Activated naive CD4-positive, alpha-beta T cell treated with anti-CD3 and anti-CD28 coated beads, Interleukin-2, amount 10 ng/mL, durations not matched to agents 7 days and 5 days (primary cell): ENCODE results near the gene MREG.
A peak's percentile ranks its signal among the peaks of the same experiment; 100 is the strongest.
"Not testable (repeated sequence)": the region's sequence is repeated elsewhere in the genome, so short reads cannot be mapped to it uniquely, and the experiment has no call there.

ENCODE experiments used
- CTCF ChIA-PET: fragments of 350-600 bp; sonication (Branson Sonifier 250); formaldehyde crosslinking; loops from one replicate; lab custom pipeline; 2021; ENCODE audit warnings: antibody characterized with exemption; lab: Charles Lee
- DNase-seq: peaks from one replicate; pipeline ENCODE4 v3.0.0-alpha.2; 2020
- H3K27ac Mint-ChIP-seq: one replicate; pipeline ENCODE4 v1.8.0; 2021; ENCODE audit warnings: mild to moderate bottlenecking, moderate library complexity, mixed read lengths
- H3K27me3 Mint-ChIP-seq: one replicate; pipeline ENCODE4 v1.8.0; 2021; ENCODE audit warnings: mild to moderate bottlenecking, mixed read lengths
- H3K36me3 Mint-ChIP-seq: one replicate; pipeline ENCODE4 v1.8.0; 2021; ENCODE audit warnings: mixed read lengths
- H3K4me1 Mint-ChIP-seq: one replicate; pipeline ENCODE4 v1.8.0; 2021; ENCODE audit warnings: mixed read lengths
- H3K4me3 Mint-ChIP-seq: one replicate; pipeline ENCODE4 v1.8.0; 2021; ENCODE audit warnings: mild to moderate bottlenecking, moderate library complexity, mixed read lengths
- H3K9me3 Mint-ChIP-seq: one replicate; pipeline ENCODE4 v1.8.0; 2021; ENCODE audit warnings: mixed read lengths

Gene MREG

DNA sequence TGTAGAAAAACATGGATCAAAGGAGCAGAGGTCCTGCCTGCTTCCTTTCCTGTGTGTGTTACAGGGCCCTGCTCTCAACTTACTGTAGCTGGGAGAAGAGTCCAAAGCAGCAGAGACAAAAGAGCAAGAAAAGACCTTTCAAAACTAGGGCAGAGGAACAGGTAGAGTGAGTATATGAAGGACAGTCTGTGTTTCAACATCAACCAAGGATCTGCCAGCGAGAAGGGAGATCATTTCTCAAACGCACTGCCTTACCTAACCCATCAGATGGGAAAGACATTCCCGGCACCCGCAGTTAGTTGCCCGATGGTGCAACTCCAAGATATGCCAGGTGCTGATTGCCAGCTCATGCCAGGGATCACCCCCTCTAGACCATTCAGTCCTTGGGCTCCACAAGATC lies 41.7 kb downstream of the MREG start:
- CTCF ChIA-PET, result no interaction called here
- Mint-ChIP-seq H3K36me3 (peaks cover 34% of the 10 kb centered on the region), H3K9me3 (peaks cover 5% of the 10 kb centered on the region), H3K27me3 (no peaks in the 10 kb centered on the region), H3K27ac (no peak overlapping the region), H3K4me1 (peaks cover 19% of the 10 kb centered on the region), H3K4me3 (no peak overlapping the region)
- DNase-seq, result no peak

DNA sequence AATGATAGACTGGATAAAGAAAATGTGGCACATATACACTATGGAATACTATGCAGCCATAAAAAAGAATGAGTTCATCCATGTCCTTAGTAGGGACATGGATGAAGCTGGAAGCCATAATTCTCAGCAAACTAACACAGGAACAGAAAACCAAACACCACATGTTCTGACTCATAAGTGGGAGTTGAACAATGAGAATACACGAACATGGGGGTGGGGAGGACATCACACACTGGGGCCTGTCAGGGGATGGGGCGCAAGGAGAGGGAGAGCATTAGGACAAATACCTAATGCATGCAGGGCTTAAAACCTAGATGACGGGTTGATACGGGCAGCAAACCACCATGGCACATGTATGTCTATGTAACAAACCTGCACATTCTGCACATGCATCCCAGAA lies 42.5 kb downstream of the MREG start:
- H3K4me1 Mint-ChIP-seq, result peaks cover 25% of the 10 kb centered on the region
- CTCF ChIA-PET, H3K9me3 Mint-ChIP-seq, DNase-seq, H3K27me3 Mint-ChIP-seq, H3K4me3 Mint-ChIP-seq, H3K27ac Mint-ChIP-seq: not testable (repeated sequence)
- H3K36me3 Mint-ChIP-seq, result peaks cover 34% of the 10 kb centered on the region

DNA sequence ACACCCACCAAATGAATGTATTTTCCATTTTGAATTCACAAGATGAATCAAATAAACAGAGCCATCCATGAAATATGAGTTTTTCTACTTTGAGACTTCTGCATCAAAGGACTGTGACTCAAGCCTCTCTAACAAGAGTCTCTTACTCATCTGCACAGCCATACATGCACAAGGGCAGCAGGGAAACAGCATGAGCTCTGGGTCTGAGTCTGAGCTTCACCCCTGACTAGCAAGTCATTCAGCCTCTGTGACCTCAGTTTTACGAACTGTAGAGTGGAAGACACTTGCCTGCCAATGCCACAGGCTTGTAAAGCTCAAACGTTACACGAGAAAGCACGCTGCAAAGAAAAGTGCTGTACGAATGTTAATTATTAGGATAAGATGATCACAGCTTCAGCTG lies 42.9 kb downstream of the MREG start:
- no peak overlapping the region for H3K4me3 Mint-ChIP-seq
- H3K9me3 Mint-ChIP-seq, result peaks cover 5% of the 10 kb centered on the region
- H3K36me3 Mint-ChIP-seq, result peaks cover 34% of the 10 kb centered on the region
- CTCF ChIA-PET, result no interaction called here
- peaks cover 29% of the 10 kb centered on the region for H3K4me1 Mint-ChIP-seq
- DNase-seq, result no peak
- H3K27ac Mint-ChIP-seq, result no peak overlapping the region
- H3K27me3 Mint-ChIP-seq, result no peaks in the 10 kb centered on the region

DNA sequence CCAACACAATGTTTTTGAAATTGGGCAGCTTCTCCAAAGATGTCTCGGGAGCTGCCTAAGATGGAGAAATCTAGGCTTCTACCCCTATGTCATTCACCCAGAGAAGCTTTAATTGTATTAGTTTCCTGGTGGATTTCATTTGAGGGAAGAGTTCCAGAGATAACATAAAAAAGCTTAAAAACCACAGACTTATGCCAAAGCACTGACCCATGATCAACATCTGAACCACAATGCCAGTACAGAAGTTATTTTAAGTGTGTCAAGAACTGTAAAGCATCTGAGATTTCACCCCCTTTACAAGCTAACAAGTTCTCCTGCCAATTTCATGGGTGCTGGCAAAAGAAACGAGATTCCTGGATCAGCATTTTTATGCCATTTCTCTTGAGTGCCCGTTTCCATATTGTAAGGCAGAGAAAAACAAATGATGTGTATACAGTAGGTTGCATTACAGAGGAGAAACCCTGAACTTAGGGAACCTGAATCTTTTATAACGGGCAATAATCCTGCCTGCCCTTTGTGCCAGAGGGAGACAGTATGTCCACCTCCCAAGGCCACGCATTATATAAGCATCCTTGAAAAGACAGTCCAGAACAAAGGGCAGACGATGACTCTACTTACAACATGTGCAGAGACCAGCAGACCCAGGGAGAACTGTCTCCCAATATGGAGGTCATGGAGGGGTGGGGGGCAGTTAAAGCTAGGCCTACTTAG lies 44.1 kb downstream of the MREG start:
- no peaks in the 10 kb centered on the region for H3K27me3 Mint-ChIP-seq
- CTCF ChIA-PET, result interaction anchor here (1.0 to 2.0 kb wide), 3 partner anchors 19 to 46 kb away, joined by 3 to 5 read pairs (median 3); no protein-coding TSS in a partner anchor
- peaks cover 37% of the 10 kb centered on the region for H3K36me3 Mint-ChIP-seq
- H3K4me3 Mint-ChIP-seq, result no peak overlapping the region
- no peak overlapping the region for H3K27ac Mint-ChIP-seq
- peaks cover 41% of the 10 kb centered on the region for H3K4me1 Mint-ChIP-seq
- peaks cover 5% of the 10 kb centered on the region for H3K9me3 Mint-ChIP-seq
- DNase-seq, result no peak

DNA sequence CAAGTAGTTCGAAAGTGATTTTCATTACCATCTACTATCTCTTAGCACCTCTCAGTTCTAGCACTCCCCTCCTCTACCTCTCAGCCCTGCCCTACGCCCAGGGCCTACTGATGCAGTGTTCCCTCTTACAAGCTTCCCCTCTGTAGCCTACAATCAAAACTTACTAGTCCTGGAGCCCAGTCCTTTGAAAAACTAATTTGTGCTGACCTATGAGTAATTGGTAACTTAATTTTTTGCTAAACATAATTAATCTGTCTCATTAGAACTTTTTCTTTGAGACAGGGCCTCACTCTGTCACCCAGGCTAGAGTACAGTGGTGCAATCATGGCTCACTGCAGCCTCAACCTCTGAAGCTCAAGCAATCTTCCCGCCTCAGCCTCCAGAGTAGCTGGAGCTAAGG lies 44.9 kb downstream of the MREG start:
- no peak overlapping the region for H3K4me3 Mint-ChIP-seq
- peaks cover 36% of the 10 kb centered on the region for H3K36me3 Mint-ChIP-seq
- no peaks in the 10 kb centered on the region for H3K27me3 Mint-ChIP-seq
- CTCF ChIA-PET, result interaction anchor here (1.0 to 2.0 kb wide), 3 partner anchors 18 to 47 kb away, joined by 3 to 5 read pairs (median 3); no protein-coding TSS in a partner anchor
- H3K9me3 Mint-ChIP-seq, result peaks cover 5% of the 10 kb centered on the region
- H3K4me1 Mint-ChIP-seq, result peaks cover 42% of the 10 kb centered on the region
- DNase-seq, result no peak
- H3K27ac Mint-ChIP-seq, result peak overlapping the region; percentile 80

DNA sequence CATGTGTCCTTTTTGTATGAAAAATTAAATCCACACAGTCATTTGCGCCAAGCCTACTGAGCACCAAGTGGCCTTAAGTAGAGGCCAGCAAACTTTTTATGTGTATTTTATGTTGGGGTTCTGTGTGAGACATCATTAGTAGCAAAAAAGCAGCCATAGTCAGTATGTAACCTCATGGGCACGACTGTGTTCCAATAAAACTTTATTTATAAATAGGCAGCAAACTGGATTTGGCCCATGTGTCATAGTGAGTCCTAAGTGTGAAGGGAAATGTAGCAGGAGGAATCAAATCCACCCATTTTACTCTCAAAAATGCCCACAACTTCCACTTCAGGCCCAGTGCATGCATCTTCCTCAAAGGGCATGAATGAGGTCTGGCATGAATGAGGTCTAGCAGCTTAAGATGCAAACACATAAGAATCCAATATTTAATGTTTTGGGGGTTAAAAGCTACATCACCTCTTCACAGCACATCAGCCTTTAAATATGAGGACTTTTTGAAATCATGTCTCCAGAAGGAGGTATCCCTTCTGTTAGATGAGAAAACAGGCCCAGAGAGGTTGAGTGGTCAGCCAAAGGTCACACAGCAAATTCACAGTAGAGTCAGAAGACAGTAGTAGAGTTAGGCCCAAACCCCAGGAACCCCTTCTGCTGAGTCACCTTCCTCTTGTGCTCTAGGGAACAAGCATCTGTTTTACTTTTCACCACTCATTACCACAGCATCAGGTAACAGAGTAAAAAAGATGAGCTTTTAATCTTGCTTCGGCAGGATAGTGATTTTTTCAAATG lies 45.6 kb downstream of the MREG start:
- peak overlapping the region; percentile 80 for H3K27ac Mint-ChIP-seq

DNA sequence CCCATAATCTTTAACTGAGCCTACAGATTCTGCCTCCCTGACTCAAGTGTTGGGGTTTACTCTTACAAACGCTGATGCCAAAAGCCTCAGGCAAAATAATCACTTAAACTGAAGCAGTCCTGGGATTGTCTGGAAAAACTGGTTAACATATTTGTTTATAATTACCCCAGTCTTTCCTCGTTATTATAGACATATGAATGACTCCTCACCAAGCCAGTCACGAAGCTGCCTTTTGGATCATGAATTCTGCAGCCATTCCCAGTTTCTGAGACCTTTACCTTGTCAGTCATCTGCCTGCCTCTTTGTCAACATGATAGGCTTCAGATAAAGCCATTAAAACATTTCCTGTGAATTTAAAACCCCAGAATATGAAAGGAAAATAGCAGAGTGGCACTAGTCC lies 46.4 kb downstream of the MREG start:
- Mint-ChIP-seq H3K9me3 (peaks cover 5% of the 10 kb centered on the region), H3K27me3 (no peaks in the 10 kb centered on the region), H3K36me3 (peaks cover 34% of the 10 kb centered on the region), H3K27ac (no peak overlapping the region), H3K4me3 (no peak overlapping the region), H3K4me1 (peaks cover 42% of the 10 kb centered on the region)
- CTCF ChIA-PET, result no interaction called here
- no peak for DNase-seq

More for the DNA sequence above, 45.6 kb downstream of the MREG start:
- peaks cover 31% of the 10 kb centered on the region for H3K36me3 Mint-ChIP-seq
- DNase-seq, result no peak
- peaks cover 5% of the 10 kb centered on the region for H3K9me3 Mint-ChIP-seq
- H3K27me3 Mint-ChIP-seq, result no peaks in the 10 kb centered on the region
- H3K4me1 Mint-ChIP-seq, result peaks cover 42% of the 10 kb centered on the region
- no peak overlapping the region for H3K4me3 Mint-ChIP-seq
- CTCF ChIA-PET, result interaction anchor here (1.2 to 2.0 kb wide), 2 partner anchors 18 to 41 kb away, joined by 3 to 5 read pairs; no protein-coding TSS in a partner anchor

DNA sequence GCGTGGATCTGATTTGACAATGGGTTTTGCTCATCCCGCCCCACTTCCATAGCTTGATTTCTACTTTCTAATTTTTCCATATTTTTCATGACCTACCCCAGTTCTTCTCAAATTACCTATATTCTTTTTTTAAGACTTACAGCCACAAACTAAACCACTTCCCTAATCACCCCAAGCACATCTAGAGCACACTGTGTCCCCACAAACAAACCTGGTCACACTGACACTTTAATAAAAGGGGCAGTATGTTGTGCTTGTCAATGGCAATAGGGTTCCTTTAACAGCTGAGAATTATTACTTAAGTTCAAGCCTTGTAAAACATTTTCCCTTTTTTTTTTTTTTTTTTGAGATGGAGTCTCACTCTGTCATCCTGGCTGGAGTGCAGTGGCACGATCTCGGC lies 47.1 kb downstream of the MREG start:
- no peak overlapping the region for H3K4me3 Mint-ChIP-seq
- H3K27me3 Mint-ChIP-seq, result no peaks in the 10 kb centered on the region
- peaks cover 30% of the 10 kb centered on the region for H3K36me3 Mint-ChIP-seq
- peaks cover 42% of the 10 kb centered on the region for H3K4me1 Mint-ChIP-seq
- peaks cover 5% of the 10 kb centered on the region for H3K9me3 Mint-ChIP-seq
- no peak for DNase-seq
- H3K27ac Mint-ChIP-seq, result peak overlapping the region; percentile 63
- CTCF ChIA-PET, result no interaction called here

DNA sequence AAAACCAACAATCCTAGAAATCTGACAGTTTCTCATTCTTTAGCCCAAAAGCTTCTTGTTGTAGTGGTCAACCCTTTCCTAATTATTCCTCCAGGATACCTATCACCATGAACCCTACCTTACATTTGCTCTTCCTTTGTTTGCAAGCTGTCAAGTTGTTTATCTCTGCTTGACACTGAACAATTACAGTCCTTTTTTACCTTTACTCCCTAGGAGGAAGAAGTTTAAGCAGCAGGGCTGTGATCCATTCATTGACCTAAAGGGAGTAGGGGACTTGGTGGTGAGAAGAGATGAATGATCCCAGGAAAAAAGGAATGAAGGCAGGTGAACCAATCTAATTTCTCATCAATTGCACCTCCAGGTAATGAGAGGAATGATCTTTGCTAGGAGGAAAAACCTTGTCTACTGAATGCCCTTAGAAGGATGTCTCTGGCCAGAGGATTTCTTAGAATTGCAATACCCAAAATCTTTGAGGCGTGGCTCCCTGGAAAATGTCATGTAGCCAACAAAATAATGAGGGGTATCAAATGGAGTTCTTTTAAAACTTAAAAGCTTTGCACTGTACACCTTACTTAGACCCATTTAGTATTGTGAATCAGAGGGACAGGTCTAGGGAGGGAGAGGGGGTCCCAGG lies 47.7 kb downstream of the MREG start:
- H3K27me3 Mint-ChIP-seq, result no peaks in the 10 kb centered on the region
- DNase-seq, result no peak
- peak overlapping the region; percentile 6 for H3K4me3 Mint-ChIP-seq
- H3K4me1 Mint-ChIP-seq, result peaks cover 42% of the 10 kb centered on the region
- H3K9me3 Mint-ChIP-seq, result peaks cover 2% of the 10 kb centered on the region
- CTCF ChIA-PET, result no interaction called here
- H3K27ac Mint-ChIP-seq, result peak overlapping the region; percentile 63
- H3K36me3 Mint-ChIP-seq, result peaks cover 24% of the 10 kb centered on the region

DNA sequence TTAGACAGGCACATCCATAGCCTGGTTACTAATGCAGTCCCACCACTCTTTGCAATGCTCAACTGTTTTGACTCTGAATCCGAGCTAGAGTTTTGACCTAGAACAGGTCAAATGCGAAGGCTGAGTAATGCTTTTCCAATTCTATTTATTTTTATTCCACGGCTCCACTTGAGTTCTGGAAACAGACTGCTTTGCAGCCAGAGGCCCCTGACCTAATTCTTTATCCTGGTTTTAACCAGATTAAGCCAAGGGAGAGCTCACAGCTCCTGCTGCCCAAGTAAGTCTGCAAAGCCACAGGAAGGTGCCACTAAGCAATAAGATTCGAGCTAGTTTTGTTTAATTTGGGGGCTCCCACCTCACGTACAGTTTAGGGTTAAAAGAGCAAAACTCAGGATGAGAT lies 51.4 kb downstream of the MREG start:
- CTCF ChIA-PET, result interaction anchor here (0.7 to 1.1 kb wide), 2 partner anchors 11 to 641 kb away, joined by 3 read pairs; no protein-coding TSS in a partner anchor
- H3K9me3 Mint-ChIP-seq, result peaks cover 3% of the 10 kb centered on the region
- no peak for DNase-seq
- H3K36me3 Mint-ChIP-seq, result peaks cover 12% of the 10 kb centered on the region
- H3K27ac Mint-ChIP-seq, result no peak overlapping the region
- no peaks in the 10 kb centered on the region for H3K27me3 Mint-ChIP-seq
- no peak overlapping the region for H3K4me3 Mint-ChIP-seq
- H3K4me1 Mint-ChIP-seq, result peaks cover 26% of the 10 kb centered on the region

DNA sequence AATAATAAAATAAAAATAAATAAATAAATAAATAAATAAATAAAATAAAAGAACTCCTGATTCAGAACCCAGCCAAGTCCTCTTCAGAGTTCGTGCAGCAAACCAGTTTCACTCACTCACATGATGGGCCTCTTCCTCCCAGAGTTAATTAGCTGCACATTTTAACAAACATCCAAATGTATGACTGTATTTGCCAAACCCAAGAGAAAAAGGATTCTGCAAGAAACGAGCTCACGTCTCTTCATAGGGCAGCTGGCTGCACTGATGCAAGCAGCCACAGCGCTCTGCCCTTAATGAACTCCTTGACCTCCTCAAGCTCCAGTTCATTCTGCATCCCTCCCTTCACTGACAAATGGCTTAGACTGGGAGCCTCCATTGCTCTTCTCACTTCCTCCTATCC lies 55.1 kb downstream of the MREG start:
- DNase-seq, result no peak
- CTCF ChIA-PET, result no interaction called here
- H3K4me3 Mint-ChIP-seq, result no peak overlapping the region
- H3K4me1 Mint-ChIP-seq, result no peaks in the 10 kb centered on the region
- peaks cover 7% of the 10 kb centered on the region for H3K36me3 Mint-ChIP-seq
- no peaks in the 10 kb centered on the region for H3K27me3 Mint-ChIP-seq
- no peak overlapping the region for H3K27ac Mint-ChIP-seq
- peaks cover 3% of the 10 kb centered on the region for H3K9me3 Mint-ChIP-seq

DNA sequence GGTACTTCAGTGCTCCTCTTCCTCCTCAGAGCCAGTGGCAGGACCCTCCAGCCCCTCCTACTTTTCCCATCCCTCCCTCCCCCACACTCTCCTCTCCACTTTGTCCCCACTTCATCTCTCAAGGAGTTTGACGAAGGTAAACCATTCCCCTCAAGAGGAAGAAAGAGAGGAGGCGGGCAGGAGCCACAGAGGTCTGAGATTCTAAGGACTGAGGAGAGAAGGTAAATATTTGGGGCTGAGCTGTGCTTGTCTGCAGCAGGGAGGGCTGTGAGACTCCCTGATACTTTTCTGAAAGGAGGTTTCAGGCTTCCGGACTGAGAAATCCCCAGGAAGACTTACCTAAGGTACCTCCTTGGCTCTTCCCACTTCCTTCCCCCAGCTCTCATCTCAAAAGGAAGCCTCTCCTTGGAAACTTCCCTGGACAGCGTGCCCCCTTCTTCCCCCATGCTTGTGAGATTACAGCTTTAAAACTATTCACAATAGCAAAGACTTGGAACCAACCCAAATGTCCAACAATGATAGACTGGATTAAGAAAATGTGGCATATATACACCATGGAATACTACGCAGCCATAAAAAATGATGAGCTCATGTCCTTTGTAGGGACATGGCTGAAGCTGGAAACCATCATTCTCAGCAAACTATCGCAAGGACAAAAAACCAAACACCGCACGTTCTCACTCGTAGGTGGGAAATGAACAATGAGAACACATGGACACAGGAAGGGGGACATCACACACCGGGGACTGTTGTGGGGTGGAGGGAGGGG lies 55.8 kb downstream of the MREG start:
- H3K4me3 Mint-ChIP-seq, H3K9me3 Mint-ChIP-seq, DNase-seq, H3K4me1 Mint-ChIP-seq, H3K36me3 Mint-ChIP-seq, H3K27ac Mint-ChIP-seq, H3K27me3 Mint-ChIP-seq: not testable (repeated sequence)
- CTCF ChIA-PET, result interaction anchor here (0.6 kb wide), 1 partner anchor 73 kb away, joined by 3 read pairs; no protein-coding TSS in a partner anchor

DNA sequence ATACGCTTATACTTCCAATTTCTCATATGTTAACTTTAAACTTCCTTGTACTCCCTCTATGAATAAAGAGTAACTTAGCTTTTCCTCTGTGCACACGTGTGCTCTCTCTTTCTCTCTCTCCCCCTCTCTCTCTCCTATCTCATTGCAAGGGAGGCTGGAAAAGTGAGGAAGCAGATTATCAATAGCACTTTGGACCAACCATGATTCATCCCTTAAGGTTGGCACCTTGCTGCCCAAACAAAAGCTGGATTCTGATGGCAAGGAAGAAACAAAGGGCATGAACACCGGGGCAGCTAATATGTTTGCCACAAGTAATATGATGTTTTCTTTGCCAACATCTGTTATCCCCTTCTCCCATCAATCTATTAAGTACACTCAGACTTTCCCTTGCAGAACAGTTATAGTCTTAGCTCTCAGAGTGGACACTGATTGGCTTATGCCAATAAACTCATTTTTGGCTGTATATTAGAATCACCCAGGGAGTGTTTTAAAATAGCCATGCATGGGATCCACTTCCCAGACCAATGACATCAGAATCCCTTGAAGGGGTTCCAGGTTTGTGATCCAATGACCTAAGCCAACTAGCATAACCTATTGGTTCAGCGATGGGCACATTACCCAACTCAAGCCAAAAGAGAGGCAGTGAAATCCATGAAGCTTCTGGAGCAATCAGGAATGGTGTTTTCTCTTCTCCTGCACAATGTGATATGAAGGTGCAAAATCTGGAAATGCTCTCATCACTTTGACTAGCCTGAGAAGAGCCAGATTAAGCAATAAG lies 60.3 kb downstream of the MREG start:
- peaks cover 2% of the 10 kb centered on the region for H3K36me3 Mint-ChIP-seq
- H3K4me3 Mint-ChIP-seq, result no peak overlapping the region
- H3K4me1 Mint-ChIP-seq, result peaks cover 3% of the 10 kb centered on the region
- H3K27ac Mint-ChIP-seq, result no peak overlapping the region
- CTCF ChIA-PET, result interaction anchor here (0.9 to 1.3 kb wide), 2 partner anchors 53 to 71 kb away, joined by 3 to 4 read pairs; no protein-coding TSS in a partner anchor
- no peaks in the 10 kb centered on the region for H3K27me3 Mint-ChIP-seq
- H3K9me3 Mint-ChIP-seq, result peaks cover 3% of the 10 kb centered on the region
- no peak for DNase-seq
